Muscle of arm (tissue), 14 donors: ENCODE measurements around the gene C3orf20. TPM values are rescaled to one million over a fixed set of nuclear protein-coding genes. Genes with fewer than 3 reads are reported as not detected.

ENCODE experiments used
- DNase-seq: peaks from one replicate; pipeline ENCODE4 v3.0.0-alpha.2; 2013
- long read RNA-seq, 11 donors: transcript quantifications; one replicate each; lab custom pipeline, GENCODE V29; 2026
- polyA plus RNA-seq, 12 donors: library from polyadenylated mRNA; unstranded; fragments of 120-200 nt; gene quantifications; one replicate each; pipeline ENCODE4 v1.2.1, GENCODE V29; 2013; ENCODE audit not compliant: insufficient read length in 12 of 12

C3orf20 gene
- polyA plus RNA-seq = under 1 TPM in 9 of 12 donors, not detected in 3; 0.05 to 0.38 (median 0.19) TPM
- long read RNA-seq, donor 1 = 0 reads
- long read RNA-seq, donor 2 = 0 reads
- long read RNA-seq, donor 3 = 0 reads
- long read RNA-seq, donor 4 = 0 reads
- long read RNA-seq, donor 5 = 0 reads
- long read RNA-seq, donor 6 = 0 reads
- long read RNA-seq, donor 7 = 0 reads
- long read RNA-seq, donor 8 = 0 reads
- long read RNA-seq, donor 9 = 0 reads
- long read RNA-seq, donor 10 = 0 reads
- long read RNA-seq, donor 11 = 0 reads

DNA sequence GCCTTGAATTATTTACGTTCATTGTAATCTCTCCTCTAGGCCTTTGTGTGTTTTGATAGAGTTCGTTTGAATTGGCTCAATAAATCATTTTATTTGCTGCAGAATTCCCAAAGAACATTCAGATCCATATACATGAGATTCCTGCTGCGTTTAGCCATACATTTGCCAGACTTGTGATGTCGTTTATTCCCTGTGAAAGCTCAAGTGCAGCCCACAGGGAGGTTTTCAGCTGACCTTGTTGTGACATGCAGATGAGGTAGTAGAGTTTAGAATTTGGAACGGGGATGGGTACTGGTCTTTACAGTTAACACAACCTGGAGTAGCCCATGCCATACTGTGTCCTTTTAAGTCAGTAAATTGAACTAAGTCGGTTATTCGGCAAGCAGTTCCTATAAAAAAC, at the start of gene C3orf20:
C3orf20 (plus strand) TSS at position 301 of the 400 bp plus-strand sequence. CDS start 7,573 bp downstream, outside the sequence.
- DNase-seq = no peak

DNA sequence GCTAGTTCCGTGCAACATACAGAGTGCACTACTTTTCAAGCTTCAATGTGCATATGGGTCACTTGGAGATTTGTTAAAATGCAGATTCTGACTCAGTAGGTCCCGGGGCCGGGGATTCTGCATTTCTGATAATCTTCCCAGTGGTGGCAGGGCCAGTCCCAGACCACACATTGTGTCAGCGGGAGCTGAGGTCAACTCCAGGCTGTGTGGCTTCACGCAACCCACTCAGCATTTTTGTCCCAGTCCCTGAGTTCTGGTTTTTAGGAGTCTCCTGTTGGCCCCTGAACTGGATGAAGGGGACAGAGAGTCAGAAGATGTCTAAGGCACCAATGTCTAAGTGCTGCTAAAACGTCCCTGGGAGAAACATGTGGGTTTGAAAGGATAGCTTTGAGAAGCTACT, 49.5 kb upstream of the C3orf20 start:
- no peak for DNase-seq

DNA sequence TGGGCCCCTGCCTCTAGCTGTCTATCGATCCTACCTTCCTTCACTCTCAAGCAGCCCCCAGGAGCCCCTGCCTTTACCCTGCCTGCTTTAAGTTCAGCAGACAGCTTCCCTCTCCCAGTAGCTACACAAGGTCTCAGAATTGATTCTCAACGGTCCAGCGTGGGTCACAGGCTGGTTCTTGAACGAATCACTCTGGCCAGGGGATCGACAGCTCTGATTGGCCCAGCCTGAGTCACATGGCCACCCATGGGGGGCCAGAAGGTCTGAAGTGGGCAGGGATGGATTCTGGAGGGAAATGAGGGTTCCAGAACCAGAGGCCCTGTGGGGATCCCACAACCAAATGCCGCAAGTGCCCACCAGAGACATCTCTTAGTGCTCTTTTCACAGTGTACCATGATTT, 47.1 kb upstream of the C3orf20 start:
- no peak for DNase-seq

GRCh38 chr3:14628406-14628805, 46.5 kb upstream of the C3orf20 start:
- DNase-seq = no peak

DNA sequence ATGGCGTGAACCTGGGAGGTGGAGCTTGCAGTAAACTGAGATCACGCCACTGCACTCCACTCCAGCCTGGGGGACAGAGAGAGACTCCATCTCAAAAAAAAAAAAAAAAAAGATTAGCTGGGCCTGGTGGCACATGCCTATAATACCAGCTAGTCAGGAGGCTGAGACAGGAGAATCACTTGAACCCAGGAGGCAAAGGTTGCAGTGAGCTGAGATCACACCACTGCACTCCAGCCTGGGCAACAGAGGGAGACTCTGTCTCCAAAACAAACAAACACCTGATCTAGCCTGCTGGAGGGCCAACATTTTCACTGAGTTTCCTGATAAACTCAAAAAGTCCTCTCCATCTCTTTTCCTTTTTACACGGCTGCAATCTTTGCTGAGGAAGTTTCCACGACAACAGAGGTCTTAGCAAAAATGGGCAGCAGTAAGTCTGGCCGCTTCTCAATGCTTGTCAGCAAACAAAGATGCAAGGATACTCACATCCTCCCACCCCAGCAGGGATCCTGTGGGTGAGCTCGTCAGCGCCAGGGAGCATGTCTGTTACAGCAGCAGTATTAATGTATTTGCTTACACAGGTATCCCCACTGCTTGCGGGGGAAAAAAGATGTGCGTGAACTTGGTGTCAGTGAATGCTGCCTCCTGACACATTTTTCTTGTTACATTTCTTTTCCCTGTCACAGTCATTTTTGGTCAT, 44.4 kb upstream of the C3orf20 start:
- DNase-seq = no peak

DNA sequence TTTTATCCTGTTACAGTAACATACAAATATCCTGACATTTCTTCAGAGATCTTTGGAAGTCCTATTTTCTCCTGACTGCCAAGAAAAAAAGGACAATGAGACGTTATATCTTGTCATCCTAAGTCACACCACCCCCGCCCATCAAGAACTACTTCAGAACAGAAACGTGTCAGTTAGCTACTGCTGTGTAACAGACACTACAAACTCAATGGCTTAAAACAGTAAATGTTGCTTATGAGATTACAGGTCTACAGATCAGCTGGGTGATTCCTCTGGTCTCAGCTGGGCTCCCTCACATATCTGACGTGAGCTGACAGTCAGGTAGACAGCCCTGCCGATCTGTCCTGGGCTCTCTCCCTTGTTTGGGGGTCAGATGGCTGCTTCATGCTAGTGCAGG, 43.8 kb upstream of the C3orf20 start:
- DNase-seq = no peak

- no peak for DNase-seq
These were observed 43.1 kb upstream of the C3orf20 start for GRCh38 chr3:14631687-14632441.

GRCh38 chr3:14632442-14632930, 42.5 kb upstream of the C3orf20 start:
- no peak for DNase-seq

- DNase-seq = no peak
These were observed 41.5 kb upstream of the C3orf20 start for GRCh38 chr3:14633417-14633816.

GRCh38 chr3:14633819-14634424, 41.0 kb upstream of the C3orf20 start:
- DNase-seq = no peak

DNA sequence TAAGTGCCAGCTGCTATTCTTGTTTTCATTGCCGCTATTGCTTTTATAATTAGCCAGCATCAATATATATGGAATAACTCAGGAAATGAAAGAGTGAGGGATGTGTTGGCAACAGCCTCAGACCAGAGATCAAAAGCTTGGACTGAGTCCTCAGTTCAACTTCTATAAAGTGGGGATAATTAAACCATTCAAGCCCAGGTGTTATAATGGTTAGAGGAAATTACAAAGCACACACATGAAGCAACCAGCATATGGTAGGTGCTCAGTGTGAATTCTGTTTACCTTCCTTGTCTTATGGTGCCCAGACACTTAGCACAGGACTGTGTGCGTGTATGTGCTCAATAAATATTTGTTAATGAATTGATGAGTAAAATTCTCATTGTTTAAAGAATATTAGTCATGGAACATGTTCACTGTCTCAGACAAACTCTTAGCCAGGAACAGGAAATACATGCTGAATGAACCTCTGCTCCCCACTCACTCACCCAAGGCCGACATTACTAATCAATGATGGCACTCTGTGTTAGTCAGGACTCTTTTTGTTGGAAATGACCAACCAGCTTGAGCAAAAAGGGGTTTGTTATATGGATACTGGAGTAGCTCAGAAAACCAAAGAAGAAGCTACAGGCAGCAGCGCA, 40.1 kb upstream of the C3orf20 start:
- DNase-seq = no peak

GRCh38 chr3:14636496-14637087, 38.3 kb upstream of the C3orf20 start:
- DNase-seq = no peak

- DNase-seq = no peak
These were observed 34.8 kb upstream of the C3orf20 start for GRCh38 chr3:14640157-14640562.

DNA sequence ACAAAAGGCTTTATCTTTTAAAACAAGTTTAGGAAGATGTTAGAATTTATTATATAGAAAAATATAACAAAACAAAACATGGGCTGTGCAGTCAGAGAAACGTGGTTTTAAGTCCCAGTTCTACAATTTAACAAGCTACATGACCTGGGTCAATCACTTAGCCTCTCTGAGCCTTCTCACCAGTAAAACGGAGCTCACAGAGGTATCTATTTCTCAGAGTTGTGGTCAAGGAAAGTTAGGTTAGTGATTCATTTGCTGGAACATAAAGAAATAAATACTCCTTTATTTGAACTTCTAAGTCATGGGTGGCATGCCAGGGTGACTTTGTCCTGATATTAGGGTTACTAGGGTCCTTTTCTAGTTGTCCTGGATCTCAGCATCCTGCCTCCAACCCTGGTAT, 34.2 kb upstream of the C3orf20 start:
- DNase-seq = no peak

DNA sequence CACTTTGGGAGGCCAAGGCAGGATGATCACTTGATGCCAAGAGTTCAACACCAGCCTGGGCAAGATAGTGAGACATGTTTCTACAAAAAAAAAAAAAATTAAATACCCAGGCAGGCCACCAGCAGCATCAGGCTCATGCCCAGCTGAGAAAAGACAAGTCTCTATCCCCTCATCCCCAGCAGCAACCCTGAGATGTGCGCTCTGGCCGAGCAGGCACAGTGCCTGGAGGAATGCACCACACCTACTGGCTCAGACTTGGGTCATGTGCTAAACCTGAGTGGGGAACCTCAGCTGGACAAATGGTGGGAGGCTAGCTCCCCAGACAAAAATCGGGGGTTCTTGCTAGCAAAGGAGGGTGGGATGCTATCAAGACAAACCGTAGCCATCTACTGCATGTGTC, 33.6 kb upstream of the C3orf20 start:
- DNase-seq = no peak

GRCh38 chr3:14645453-14645852, 29.5 kb upstream of the C3orf20 start:
- DNase-seq = no peak

- no peak for DNase-seq
These were observed 28.8 kb upstream of the C3orf20 start for GRCh38 chr3:14646131-14646573.

GRCh38 chr3:14646589-14647413, 28.1 kb upstream of the C3orf20 start:
- DNase-seq = no peak

- DNase-seq = no peak
These were observed 26.7 kb upstream of the C3orf20 start for GRCh38 chr3:14647976-14648955.
